HG03432 (cell line): ENCODE measurements around the gene IQCC.

ENCODE experiments used
- ATAC-seq: cut with Tn5 transposase; IDR thresholded peaks from one replicate; pipeline ENCODE4 v1.9.1; 2021; ENCODE audit warnings: mild to moderate bottlenecking, moderate library complexity; ENCODE audit not compliant: unreplicated experiment

The IQCC gene

DNA sequence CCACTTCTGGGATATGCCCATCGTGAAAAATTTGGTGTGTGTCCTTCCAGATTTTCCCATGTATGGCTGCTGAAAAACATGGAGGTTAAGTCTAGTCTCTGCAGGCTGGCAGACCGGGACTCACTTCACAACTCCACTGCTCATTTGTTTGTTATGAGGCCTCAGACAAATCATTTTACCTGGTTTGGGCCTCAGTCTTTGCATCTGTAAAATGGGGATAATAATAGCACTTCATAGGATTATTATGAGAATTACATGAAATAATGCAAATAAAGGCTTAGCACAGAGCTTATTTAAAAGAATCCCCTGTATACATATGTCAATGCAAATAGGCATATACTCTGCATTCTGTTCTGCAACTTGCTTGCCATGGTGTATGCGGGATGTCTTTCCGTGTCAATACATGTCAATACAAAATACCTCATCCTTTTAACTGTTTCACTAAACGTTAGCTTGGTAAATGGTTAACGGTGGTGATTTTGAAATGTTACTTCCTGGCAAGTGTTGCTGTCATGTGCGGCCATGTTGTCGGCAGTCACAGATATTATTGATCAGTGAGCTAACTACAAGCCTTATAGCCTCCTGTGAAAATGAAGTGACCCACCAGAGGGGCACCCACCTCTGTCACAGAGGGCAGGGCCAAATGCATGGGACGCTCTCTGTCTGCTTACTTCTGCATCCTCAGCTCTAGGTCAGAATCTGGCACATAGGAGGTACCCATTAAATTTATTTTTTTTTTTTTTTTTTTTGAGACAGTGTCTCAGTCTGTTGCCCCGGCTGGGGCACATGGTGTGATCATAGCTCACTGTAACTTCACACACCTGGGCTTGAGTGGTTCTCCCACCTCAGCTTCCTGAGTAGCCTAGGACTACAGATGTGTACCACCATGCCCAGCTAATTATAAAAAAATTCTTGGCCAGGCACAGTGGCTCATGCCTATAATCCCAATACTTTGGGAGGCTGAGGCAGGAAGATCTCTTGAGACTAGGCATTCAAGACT, 49.9 kb downstream of the IQCC start:
- no peak for ATAC-seq

DNA sequence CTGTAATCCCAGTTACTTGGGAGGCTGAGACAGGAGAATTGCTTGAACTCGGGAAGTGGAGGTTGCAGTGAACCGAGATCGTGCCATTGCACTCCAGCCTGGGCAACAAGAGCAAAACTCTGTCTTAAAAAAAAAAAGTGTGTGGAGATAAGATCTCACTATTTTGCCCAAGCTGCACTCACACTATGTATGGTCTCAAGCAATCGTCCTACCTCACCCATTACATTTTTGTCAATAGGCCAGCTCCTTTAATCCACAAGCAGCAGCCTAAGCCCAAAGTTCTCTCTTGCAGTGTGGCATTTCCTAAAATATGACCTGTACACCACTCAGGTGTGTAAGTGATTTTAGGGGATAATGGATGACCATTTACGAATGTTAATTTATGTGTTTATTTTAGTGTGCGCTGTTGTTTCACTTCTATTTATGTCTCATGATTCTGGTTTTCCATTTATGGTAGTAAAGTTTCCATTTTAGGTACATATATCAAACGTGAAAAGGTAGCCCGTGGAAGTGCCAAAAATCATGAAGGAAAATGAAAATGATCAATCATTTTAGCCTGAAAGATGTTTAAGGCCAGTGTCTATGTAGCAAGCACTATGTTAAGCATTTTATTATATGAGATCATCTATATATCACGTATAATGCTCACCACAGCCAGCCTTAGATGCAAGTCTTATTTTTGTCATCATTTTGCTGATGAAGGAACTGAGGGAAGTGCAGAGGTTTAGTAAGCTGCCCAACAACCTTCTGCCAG, 51.2 kb downstream of the IQCC start:
- no peak for ATAC-seq

GRCh38 chr1:32257227-32257508, 51.7 kb downstream of the IQCC start:
- no peak for ATAC-seq
